HepG2 (cell line): ENCODE results near the gene CTBP1.

ENCODE experiments used
- CREB1 ChIP-seq, 2 experiments: fragments of 450-650 bp in 1 of 2; IDR thresholded peaks; 2 replicates each; pipeline ENCODE4 v1.6.1; 2016 to 2017; ENCODE audit warnings: control low read depth in 1 of 2, mild to moderate bottlenecking in 1 of 2, missing compliant biosample characterization in 1 of 2, missing genetic modification characterization in 1 of 2
- PHF8 ChIP-seq: sonication (generic); formaldehyde crosslinking; IDR thresholded peaks from 2 replicates; pipeline ENCODE4 v1.5.0; 2020; ENCODE audit warnings: missing genetic modification reagents
- SMC3 ChIP-seq: IDR thresholded peaks from 2 replicates; pipeline ENCODE4 v1.6.1; 2011; ENCODE audit warnings: low read length, improper control_type of control experiment
- SNAI1 ChIP-seq: sonication (generic); formaldehyde crosslinking; IDR thresholded peaks from 2 replicates; pipeline ENCODE4 v1.5.0; 2020; ENCODE audit warnings: mild to moderate bottlenecking, missing genetic modification reagents, borderline replicate concordance
- TBL1XR1 ChIP-seq: fragments of 150-350 bp; IDR thresholded peaks from 2 replicates; pipeline ENCODE4 v1.6.1; 2014; ENCODE audit warnings: borderline replicate concordance, low read length; ENCODE audit not compliant: partially characterized antibody
- ZFP90 ChIP-seq: sonication (generic); formaldehyde crosslinking; IDR thresholded peaks from 2 replicates; pipeline ENCODE4 v1.8.0; 2022; ENCODE audit warnings: missing genetic modification reagents, mild to moderate bottlenecking, inconsistent platforms, borderline replicate concordance
- ZSCAN31 ChIP-seq: sonication (generic); formaldehyde crosslinking; IDR thresholded peaks from 2 replicates; pipeline ENCODE4 v1.5.0; 2020; ENCODE audit warnings: low read depth, mild to moderate bottlenecking, missing genetic modification reagents
- TF ChIP-seq, protein P1 (sequence below): sonication (generic); formaldehyde crosslinking; IDR thresholded peaks from 2 replicates; pipeline ENCODE4 v1.5.0; 2020; ENCODE audit warnings: mild to moderate bottlenecking, missing genetic modification reagents, moderate library complexity
- TF ChIP-seq, protein P2 (sequence below): IDR thresholded peaks from 2 replicates; pipeline ENCODE4 v1.6.1; 2016; ENCODE audit warnings: low read depth, borderline replicate concordance

DNA sequence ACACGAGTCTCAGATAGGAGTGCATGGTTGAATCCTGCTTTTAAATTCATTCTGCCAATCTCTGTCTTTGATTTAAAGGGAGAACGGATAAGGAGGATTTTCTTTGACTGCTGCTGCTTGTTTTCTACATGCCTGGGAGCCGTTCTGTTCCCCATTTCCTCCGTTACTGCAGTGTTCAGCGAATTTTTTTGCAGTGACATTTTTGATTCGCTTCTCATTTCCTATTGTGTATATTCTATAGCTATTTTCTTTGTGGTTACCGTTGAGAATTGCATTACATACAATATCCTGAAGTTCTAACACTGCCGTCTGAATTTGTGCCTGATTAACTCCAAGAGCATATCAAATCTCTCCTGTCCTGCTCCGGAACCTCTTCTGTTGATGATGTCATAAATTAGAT, 25.9 kb upstream of the CTBP1 start:
- TF ChIP-seq SMC3 (no peak), PHF8 (CRISPR knock-in tag) (no peak), ZFP90 (CRISPR knock-in tag) (no peak), TBL1XR1 (no peak), SNAI1 (CRISPR knock-in tag) (no peak), ZSCAN31 (no peak), CREB1 (IDR thresholded peaks at IDR 0.05) (no peak), CREB1 (CRISPR knock-in tag; IDR thresholded peaks at IDR 0.05) (no peak)
- TF ChIP-seq, protein P1, sequence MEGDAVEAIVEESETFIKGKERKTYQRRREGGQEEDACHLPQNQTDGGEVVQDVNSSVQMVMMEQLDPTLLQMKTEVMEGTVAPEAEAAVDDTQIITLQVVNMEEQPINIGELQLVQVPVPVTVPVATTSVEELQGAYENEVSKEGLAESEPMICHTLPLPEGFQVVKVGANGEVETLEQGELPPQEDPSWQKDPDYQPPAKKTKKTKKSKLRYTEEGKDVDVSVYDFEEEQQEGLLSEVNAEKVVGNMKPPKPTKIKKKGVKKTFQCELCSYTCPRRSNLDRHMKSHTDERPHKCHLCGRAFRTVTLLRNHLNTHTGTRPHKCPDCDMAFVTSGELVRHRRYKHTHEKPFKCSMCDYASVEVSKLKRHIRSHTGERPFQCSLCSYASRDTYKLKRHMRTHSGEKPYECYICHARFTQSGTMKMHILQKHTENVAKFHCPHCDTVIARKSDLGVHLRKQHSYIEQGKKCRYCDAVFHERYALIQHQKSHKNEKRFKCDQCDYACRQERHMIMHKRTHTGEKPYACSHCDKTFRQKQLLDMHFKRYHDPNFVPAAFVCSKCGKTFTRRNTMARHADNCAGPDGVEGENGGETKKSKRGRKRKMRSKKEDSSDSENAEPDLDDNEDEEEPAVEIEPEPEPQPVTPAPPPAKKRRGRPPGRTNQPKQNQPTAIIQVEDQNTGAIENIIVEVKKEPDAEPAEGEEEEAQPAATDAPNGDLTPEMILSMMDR (CRISPR knock-in tag), result no peak
- TF ChIP-seq, protein P2, sequence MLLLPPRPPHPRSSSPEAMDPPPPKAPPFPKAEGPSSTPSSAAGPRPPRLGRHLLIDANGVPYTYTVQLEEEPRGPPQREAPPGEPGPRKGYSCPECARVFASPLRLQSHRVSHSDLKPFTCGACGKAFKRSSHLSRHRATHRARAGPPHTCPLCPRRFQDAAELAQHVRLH (CRISPR knock-in tag), result no peak
